ENCODE data around the gene SLC12A1. TPM values are rescaled to one million over a fixed set of nuclear protein-coding genes. Genes with fewer than 3 reads are reported as not detected.
A peak's percentile ranks its signal among the peaks of the same experiment; 100 is the strongest.

The SLC12A1 gene
- total RNA-seq, result not detected in 2 replicates
- polyA plus RNA-seq (2012), result 0.01 TPM

DNA sequence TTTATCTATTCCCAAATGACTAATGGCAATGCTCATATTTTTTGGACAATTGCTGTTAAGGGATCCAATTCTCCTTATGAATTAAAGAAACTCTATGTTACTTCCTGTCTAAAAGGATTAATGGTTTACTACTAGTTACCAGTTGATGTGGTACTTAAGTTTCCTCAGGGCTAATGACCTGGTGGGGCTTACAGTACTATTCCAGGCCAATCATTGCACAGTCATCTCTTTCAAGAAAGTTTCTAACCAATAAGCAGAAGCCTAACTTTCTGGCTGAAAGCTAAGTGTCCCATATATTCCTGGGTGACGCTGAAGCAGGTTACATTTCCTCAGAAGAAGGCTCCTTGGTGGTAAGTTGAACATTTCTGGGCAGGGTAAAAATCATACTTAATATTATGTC, at the start of gene SLC12A1:
TSS of gene SLC12A1 (plus strand) at position 322 of the 400 bp plus-strand sequence. CDS start 1,418 bp downstream, outside the sequence.
- DNase-seq (ENCODE audit: low read depth), result no peak

GRCh38 chr15:48168616-48169015, 37.5 kb upstream of the SLC12A1 start:
- DNase-seq (ENCODE audit: low read depth), result no peak

DNA sequence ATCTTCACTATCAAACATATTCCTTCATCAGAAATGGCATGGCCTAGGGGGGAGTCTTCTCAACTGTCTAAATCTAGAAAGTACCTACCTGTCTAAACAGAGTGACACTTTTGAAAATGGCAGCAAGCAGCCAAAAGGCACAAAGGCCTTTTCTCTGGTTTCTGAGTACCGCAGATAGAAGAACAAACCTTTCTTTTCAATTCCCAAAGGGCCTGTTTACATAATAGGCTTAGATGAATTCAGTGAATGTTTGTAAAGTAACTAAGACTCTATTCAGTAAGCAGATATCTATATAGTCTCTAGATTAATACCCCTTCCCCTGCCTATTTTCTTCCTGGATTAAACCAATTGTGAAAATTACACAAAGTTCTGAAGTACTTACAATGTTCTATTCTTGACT, 35.1 kb upstream of the SLC12A1 start:
- DNase-seq (ENCODE audit: low read depth), result no peak

DNA sequence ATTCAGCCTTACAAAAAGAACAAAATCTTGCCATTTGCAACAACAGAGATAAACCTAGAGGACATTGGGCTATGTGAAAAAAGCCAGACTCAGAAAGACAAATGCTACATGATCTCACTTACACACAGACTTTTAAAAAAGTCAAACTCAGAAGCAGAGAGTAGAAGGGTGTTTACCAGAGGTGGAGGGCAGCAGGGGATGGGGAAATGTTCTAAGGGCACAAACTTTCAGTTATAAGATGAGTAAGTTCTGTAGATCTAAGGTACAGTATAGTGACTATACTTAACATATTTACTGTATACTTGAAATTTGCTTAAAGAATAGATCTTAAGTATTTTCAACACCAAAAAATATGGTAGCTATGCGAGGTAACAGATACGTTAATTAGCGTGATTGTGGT, 31.0 kb upstream of the SLC12A1 start:
- DNase-seq (ENCODE audit: low read depth), result no peak

GRCh38 chr15:48176112-48176511, 30.0 kb upstream of the SLC12A1 start:
- no peak for DNase-seq (ENCODE audit: low read depth)

DNA sequence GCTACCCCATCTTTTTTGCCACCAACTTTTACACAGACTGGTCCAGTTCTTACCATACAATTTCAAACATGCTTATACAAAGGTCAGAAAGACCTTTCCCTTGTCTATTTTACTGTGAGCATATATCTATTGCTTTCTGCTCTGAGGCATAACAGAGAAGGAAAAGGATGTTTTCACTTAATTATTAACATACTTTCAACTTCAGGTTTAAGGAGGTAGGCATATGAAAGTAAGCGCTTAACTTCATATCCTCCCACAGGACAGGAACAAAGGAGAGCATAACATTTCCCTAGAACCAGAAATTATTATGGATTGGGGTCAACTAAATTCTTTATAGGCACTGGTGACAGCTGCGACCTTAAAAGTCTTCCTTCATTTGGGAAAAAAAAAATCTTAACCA, 29.1 kb upstream of the SLC12A1 start:
- no peak for DNase-seq (ENCODE audit: low read depth)

- peak; percentile 68 for DNase-seq (ENCODE audit: low read depth)
These were observed 28.7 kb upstream of the SLC12A1 start for GRCh38 chr15:48177383-48177765.

DNA sequence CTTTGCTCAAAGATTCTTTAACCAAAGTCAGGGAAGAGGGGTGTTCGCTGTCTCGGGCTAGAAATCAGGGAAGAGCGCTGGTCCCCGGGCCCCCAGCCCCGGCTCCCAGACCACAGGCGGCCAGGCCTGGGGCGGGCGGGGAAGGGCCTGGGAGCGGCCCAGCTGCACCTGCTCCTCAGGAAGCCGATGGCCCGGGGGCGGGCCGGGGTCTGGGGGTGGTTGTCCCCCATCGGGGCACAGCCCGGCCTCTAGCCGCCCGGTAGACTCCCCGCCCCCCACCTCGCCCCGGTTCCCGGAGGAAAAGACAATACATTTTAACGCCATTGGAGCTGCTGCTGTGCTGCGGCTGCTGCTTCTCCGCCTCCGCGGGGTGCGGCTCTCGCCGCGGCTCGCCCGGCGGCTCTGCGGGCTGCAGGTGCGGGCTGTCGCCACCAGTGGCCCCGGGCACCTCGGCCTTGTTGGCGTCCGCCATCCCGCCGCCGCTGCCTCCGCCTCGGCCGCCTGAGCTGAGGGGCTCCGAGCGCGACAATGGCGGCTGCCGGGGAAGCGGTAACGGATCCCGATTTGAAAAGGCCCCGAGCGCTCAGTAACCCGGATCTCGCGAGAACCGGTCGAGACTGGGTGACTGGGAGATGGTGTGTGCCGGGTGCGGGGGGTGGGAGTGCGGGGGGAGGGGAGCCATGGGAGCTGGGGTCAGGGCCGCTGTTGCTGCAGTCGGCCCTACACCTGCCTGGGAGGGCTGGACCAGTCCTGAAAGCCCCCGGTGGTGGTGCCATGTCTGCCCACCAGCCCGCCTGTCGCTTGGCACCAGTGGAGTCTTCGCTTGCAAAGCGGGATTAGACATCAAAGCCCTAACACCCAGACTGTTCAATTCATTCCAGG, 28.1 kb upstream of the SLC12A1 start, which contains the start of gene MYEF2:
TSS of gene MYEF2 (minus strand) at position 530 of the 882 bp plus-strand sequence. CDS start at position 472, 58 bp downstream.
- DNase-seq (ENCODE audit: low read depth), result peak; percentile 83

GRCh38 chr15:48178648-48178931, 27.5 kb upstream of the SLC12A1 start:
- DNase-seq (ENCODE audit: low read depth), result no peak

DNA sequence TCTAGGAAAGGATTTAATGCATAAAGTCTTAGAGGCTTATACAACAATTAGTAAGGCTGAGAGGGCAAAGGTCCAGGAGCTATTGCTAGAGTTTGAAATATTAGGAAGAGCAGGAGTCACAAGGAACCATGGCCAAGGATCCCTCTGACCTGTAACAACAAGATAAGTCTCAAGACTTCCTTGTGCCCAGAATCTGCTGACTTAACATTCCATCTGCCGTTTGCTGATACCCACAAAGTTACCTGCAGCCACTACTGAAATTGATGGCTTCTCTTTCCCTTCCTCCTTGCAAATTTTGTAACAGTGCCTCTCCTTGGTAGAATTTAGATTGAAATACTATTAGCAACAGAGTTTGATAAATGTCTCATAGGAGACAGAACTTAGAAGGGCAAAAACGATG, 23.4 kb upstream of the SLC12A1 start:
- no peak for DNase-seq (ENCODE audit: low read depth)

DNA sequence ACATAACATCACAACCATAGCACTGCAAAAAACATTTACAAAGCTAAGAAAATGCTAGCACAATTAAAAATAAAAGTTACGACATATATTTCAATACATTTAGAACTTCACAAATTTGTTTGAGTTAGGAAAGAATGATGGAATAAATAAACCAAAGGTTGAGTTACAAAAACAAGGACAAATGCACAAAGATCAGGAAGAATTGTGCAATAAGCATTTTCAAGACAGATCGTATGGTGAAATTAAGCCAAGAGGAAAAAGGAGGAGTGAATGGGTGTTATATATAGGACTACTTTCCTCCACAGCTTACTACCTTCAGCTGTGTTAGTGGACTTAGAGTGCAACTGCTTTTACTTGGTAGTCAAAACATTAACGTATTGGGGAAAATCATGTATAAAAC, 20.6 kb upstream of the SLC12A1 start:
- DNase-seq (ENCODE audit: low read depth), result no peak

- DNase-seq (ENCODE audit: low read depth), result no peak
These were observed 19.8 kb upstream of the SLC12A1 start for GRCh38 chr15:48186271-48186670.

DNA sequence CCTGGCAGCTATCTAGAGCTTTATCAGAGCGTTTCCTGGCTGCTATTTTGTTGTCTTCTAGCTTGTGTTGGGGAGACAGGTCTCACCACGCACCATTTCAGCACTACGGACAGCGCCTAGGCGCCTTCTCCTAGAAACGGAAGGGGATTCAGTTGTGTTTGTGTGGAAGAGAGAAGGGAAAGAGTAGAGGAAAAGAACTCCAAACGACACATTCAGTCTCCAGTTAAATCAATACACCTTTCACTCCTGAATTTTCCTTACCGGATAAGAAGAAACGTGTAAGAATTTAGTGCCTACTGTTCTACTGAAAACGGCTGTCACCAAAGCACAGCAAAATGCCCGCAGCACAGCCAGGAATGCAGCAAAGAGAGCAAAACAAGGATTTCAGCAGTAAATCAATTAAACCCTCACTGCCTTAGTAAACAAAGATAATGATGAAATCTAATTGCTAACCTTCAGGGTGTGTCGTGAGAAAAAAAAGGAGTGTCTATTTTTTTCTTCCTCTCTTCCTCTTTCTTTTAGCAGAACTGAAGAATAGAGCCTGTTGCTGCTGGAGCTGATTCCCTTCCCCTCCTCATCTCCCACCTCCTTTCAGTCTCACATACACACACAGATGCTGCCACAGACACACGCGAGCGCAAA, 15.0 kb upstream of the SLC12A1 start:
- peak; percentile 87 for DNase-seq (ENCODE audit: low read depth)

DNA sequence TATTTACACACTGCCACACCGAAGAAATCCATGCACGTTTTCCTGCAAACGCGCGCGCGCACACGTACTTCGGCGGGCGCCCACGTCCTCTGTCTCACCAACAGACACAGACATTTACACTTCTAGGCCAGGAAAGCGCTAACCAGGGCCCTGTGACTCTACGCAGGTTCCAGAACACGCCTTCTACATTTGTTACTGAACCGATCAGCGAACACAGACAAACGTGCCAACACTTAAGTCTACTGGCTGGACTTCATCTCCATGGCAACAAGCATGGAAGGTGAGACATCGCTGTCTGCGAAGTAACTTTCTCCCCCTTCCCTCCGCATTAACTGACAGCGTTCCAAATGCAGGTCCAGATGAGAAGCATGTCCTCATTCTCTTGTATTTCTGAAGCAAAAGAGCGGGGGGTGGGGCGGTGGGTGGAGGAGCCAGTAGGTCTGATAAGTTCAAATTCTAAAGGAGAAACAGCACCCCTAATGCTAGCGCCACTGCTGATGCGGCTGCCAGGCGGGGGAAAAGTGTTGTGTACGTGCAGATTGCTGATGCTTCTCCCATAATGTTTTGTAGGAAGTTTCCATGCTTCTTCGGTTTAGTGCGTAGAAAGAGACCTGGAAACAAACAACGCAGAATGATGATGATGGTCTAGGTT, 14.4 kb upstream of the SLC12A1 start, which contains the start of gene CTXN2:
TSS of gene CTXN2 (plus strand) at position 92 of the 652 bp plus-strand sequence. CDS start 9,636 bp downstream, outside the sequence.
- DNase-seq (ENCODE audit: low read depth), result no peak

GRCh38 chr15:48202068-48202467, 4.0 kb upstream of the SLC12A1 start:
- no peak for DNase-seq (ENCODE audit: low read depth)

DNA sequence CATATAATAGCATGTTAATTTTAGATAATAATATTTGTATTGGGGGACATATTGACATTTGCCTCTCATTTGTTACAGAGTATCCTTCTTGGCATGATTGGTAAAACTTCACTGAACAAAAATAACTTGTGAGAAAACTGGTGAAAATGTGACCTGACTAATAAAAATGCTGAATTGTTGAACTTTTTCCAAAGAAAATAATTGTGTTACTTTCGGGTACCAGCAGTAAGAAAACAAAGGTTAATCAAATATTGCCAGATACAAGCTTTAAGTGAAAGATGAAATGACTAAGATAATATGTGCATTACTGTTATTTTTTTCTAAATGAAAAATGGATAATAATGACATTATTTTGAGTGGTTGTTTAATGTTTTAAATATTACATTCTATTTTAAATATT, 15.2 kb downstream of the SLC12A1 start:
- DNase-seq (ENCODE audit: low read depth), result no peak

- DNase-seq (ENCODE audit: low read depth), result no peak
These were observed 15.8 kb downstream of the SLC12A1 start for GRCh38 chr15:48221885-48222284.

GRCh38 chr15:48222627-48223026, 16.5 kb downstream of the SLC12A1 start:
- DNase-seq (ENCODE audit: low read depth), result no peak

- DNase-seq (ENCODE audit: low read depth), result no peak
These were observed 19.7 kb downstream of the SLC12A1 start for GRCh38 chr15:48225771-48226170.

GRCh38 chr15:48230498-48230897, 24.4 kb downstream of the SLC12A1 start:
- no peak for DNase-seq (ENCODE audit: low read depth)

GRCh38 chr15:48233246-48233645, 27.1 kb downstream of the SLC12A1 start:
- no peak for DNase-seq (ENCODE audit: low read depth)

GRCh38 chr15:48239334-48239733, 33.2 kb downstream of the SLC12A1 start:
- no peak for DNase-seq (ENCODE audit: low read depth)
